GM11168 (cell line): ENCODE measurements around the gene SLC44A2.

Experiments used
- in situ Hi-C: fragments of 300-500 bp; cut with MboI; formaldehyde crosslinking; loops from one replicate; pipeline ENCODE4 v1.12.0; 2022; ENCODE audit warnings: low sequenced_read_pairs; ENCODE audit not compliant: unreplicated experiment

The SLC44A2 gene

GRCh38 chr19:10625003-10625761, at the start of gene SLC44A2:
TSS of gene SLC44A2 (plus strand) at chr19:10625553. CDS start at chr19:10625634, 81 bp downstream.
- in situ Hi-C loops: no loop called here

GRCh38 chr19:10577951-10578350, 47.4 kb upstream of the SLC44A2 start:
- in situ Hi-C loops: no loop called here

- in situ Hi-C loops: loop anchor here (5.0 kb wide), 1 partner anchor 61 kb away; no protein-coding TSS in a partner anchor
Measured at GRCh38 chr19:10580979-10581631, 44.2 kb upstream of the SLC44A2 start.

GRCh38 chr19:10582091-10582490, 43.3 kb upstream of the SLC44A2 start:
- in situ Hi-C loops: loop anchor here (5.0 kb wide), 1 partner anchor 60 kb away; no protein-coding TSS in a partner anchor

- in situ Hi-C loops: loop anchor here (5.0 kb wide), 1 partner anchor 59 kb away; no protein-coding TSS in a partner anchor
Measured at GRCh38 chr19:10583036-10583776, 42.1 kb upstream of the SLC44A2 start.

- in situ Hi-C loops: no loop called here
Measured at GRCh38 chr19:10586396-10586795, 39.0 kb upstream of the SLC44A2 start.

- in situ Hi-C loops: no loop called here
Measured at GRCh38 chr19:10587022-10587838, 38.1 kb upstream of the SLC44A2 start, which contains the start of gene AP1M2. TSS of gene AP1M2 (minus strand) at chr19:10587312. CDS start at chr19:10587231, 81 bp downstream.

- in situ Hi-C loops: no loop called here
Measured at GRCh38 chr19:10587839-10588150, 37.6 kb upstream of the SLC44A2 start.

GRCh38 chr19:10593148-10593547, 32.2 kb upstream of the SLC44A2 start:
- in situ Hi-C loops: no loop called here

- in situ Hi-C loops: no loop called here
Measured at GRCh38 chr19:10593820-10594637, 31.3 kb upstream of the SLC44A2 start.

- in situ Hi-C loops: no loop called here
Measured at GRCh38 chr19:10600149-10600548, 25.2 kb upstream of the SLC44A2 start.

- in situ Hi-C loops: no loop called here
Measured at GRCh38 chr19:10601999-10602329, 23.4 kb upstream of the SLC44A2 start.

GRCh38 chr19:10602330-10603083, 22.8 kb upstream of the SLC44A2 start:
- in situ Hi-C loops: no loop called here

- in situ Hi-C loops: no loop called here
Measured at GRCh38 chr19:10603084-10603872, 22.1 kb upstream of the SLC44A2 start.

GRCh38 chr19:10603873-10604459, 21.4 kb upstream of the SLC44A2 start:
- in situ Hi-C loops: no loop called here

- in situ Hi-C loops: no loop called here
Measured at GRCh38 chr19:10604460-10604980, 20.8 kb upstream of the SLC44A2 start.

- in situ Hi-C loops: no loop called here
Measured at GRCh38 chr19:10611907-10612306, 13.4 kb upstream of the SLC44A2 start.
